Activated B cell treated with CpG ODN at 0.5 μM for 24 hours (primary cell): ENCODE measurements around the gene COA8. TPM values are rescaled to one million over a fixed set of nuclear protein-coding genes. Genes with fewer than 3 reads are reported as not detected.
A peak's percentile ranks its signal among the peaks of the same experiment; 100 is the strongest.

Experiments
- ATAC-seq: fragments of 200-7000 bp; cut with Tn5 transposase; one replicate; pipeline ENCODE4 v1.10.0; 2021; ENCODE audit warnings: low read depth, mild to moderate bottlenecking, moderate library complexity
- CTCF ChIA-PET: fragments of 350-600 bp; sonication (Branson Sonifier 250); formaldehyde crosslinking; loops from one replicate; lab custom pipeline; 2021; ENCODE audit warnings: antibody characterized with exemption; lab: Charles Lee
- POLR2A ChIA-PET: fragments of 350-600 bp; sonication (Branson Sonifier 250); formaldehyde crosslinking; loops from one replicate; lab custom pipeline; 2021; ENCODE audit warnings: antibody characterized with exemption; lab: Charles Lee
- DNase-seq: peaks from one replicate; pipeline ENCODE4 v3.0.0; 2022
- H3K27ac Mint-ChIP-seq: one replicate; pipeline ENCODE4 v1.8.0; 2020; ENCODE audit warnings: mixed read lengths
- H3K27me3 Mint-ChIP-seq: one replicate; pipeline ENCODE4 v1.8.0; 2021; ENCODE audit warnings: mixed read lengths
- H3K36me3 Mint-ChIP-seq: one replicate; pipeline ENCODE4 v1.8.0; 2021; ENCODE audit warnings: low read depth, mixed read lengths
- H3K4me1 Mint-ChIP-seq: one replicate; pipeline ENCODE4 v1.8.0; 2021; ENCODE audit warnings: mixed read lengths
- H3K4me3 Mint-ChIP-seq: one replicate; pipeline ENCODE4 v1.8.0; 2020; ENCODE audit warnings: mild to moderate bottlenecking, mixed read lengths
- H3K9me3 Mint-ChIP-seq: one replicate; pipeline ENCODE4 v1.8.0; 2020; ENCODE audit warnings: mixed read lengths
- CTCF ChIP-seq: fragments of 200-600 bp; IDR thresholded peaks from one replicate; pipeline ENCODE4 v1.8.0; 2022; ENCODE audit warnings: antibody characterized with exemption, mild to moderate bottlenecking
- intact Hi-C: fragments of 100-400 bp; cut with micrococcal nuclease; formaldehyde crosslinking; loops from one replicate; pipeline ENCODE4 v1.15.1; 2024
- total RNA-seq: library from RNA; stranded (reverse); gene quantifications from 2 replicates; pipeline ENCODE4 v1.2.3, GENCODE V29; 2022

The COA8 gene
- total RNA-seq, 1 donor from 2014 or later = 28.4 TPM

GRCh38 chr14:103584326-103584915 is 21.7 kb downstream of the COA8 start:
- Mint-ChIP-seq H3K9me3 (no peaks in the 10 kb centered on the region), H3K36me3 (peaks cover 45% of the 10 kb centered on the region), H3K27me3 (no peaks in the 10 kb centered on the region), H3K4me1 (no peaks in the 10 kb centered on the region), H3K4me3 (no peak overlapping the region), H3K27ac (no peak overlapping the region)
- ChIA-PET POLR2A (no interaction called here), CTCF (no interaction called here)
- intact Hi-C loops = no loop called here
- ATAC-seq = no peak
- no peak for DNase-seq
- TF ChIP-seq CTCF = no peak

- CTCF ChIA-PET = no interaction called here
- Mint-ChIP-seq H3K36me3 (peaks cover 7% of the 10 kb centered on the region), H3K4me3 (peak overlapping the region; percentile 32), H3K27ac (peak overlapping the region; percentile 7), H3K9me3 (no peaks in the 10 kb centered on the region), H3K4me1 (peaks cover 17% of the 10 kb centered on the region), H3K27me3 (no peaks in the 10 kb centered on the region)
- ATAC-seq (peak; percentile 71), DNase-seq (no peak)
- no peak for TF ChIP-seq CTCF
- intact Hi-C loops = no loop called here
- POLR2A ChIA-PET = interaction anchor here (0.6 kb wide), 1 partner anchor 250 kb away, joined by 3 read pairs; no protein-coding TSS in a partner anchor
Observed at GRCh38 chr14:103593577-103593976, 30.8 kb downstream of the COA8 start.

- Mint-ChIP-seq H3K4me1 (peaks cover 17% of the 10 kb centered on the region), H3K9me3 (no peaks in the 10 kb centered on the region), H3K27me3 (no peaks in the 10 kb centered on the region), H3K36me3 (peaks cover 3% of the 10 kb centered on the region), H3K27ac (no peak overlapping the region), H3K4me3 (no peak overlapping the region)
- intact Hi-C loops = no loop called here
- no peak for DNase-seq
- ATAC-seq = no peak
- CTCF ChIA-PET = no interaction called here
- POLR2A ChIA-PET = no interaction called here
- no peak for TF ChIP-seq CTCF
Observed at GRCh38 chr14:103594265-103594664, 31.5 kb downstream of the COA8 start.

- Mint-ChIP-seq H3K4me3 (no peak overlapping the region), H3K9me3 (no peaks in the 10 kb centered on the region), H3K4me1 (peaks cover 17% of the 10 kb centered on the region), H3K36me3 (no peaks in the 10 kb centered on the region), H3K27me3 (no peaks in the 10 kb centered on the region), H3K27ac (no peak overlapping the region)
- POLR2A ChIA-PET = no interaction called here
- intact Hi-C loops = no loop called here
- CTCF ChIA-PET = no interaction called here
- no peak for ATAC-seq
- no peak for DNase-seq
- TF ChIP-seq CTCF = no peak
Observed at GRCh38 chr14:103597623-103598377, 35.0 kb downstream of the COA8 start.

- ATAC-seq = no peak
- POLR2A ChIA-PET = no interaction called here
- no peak for DNase-seq
- no peaks in the 10 kb centered on the region for H3K9me3 Mint-ChIP-seq
- TF ChIP-seq CTCF = no peak
- H3K4me1 Mint-ChIP-seq = no peaks in the 10 kb centered on the region
- no peaks in the 10 kb centered on the region for H3K27me3 Mint-ChIP-seq
- no peak overlapping the region for H3K4me3 Mint-ChIP-seq
- no peak overlapping the region for H3K27ac Mint-ChIP-seq
- CTCF ChIA-PET = no interaction called here
- no peaks in the 10 kb centered on the region for H3K36me3 Mint-ChIP-seq
- intact Hi-C loops = no loop called here
Observed at GRCh38 chr14:103600503-103600902, 37.7 kb downstream of the COA8 start.
